A673 (cell line): Measurements from ENCODE around the gene ZNF184.

Source experiments
- CTCF ChIP-seq: fragments of 300-800, 200-600 bp; sonication (generic); conservative IDR thresholded peaks from 2 replicates; pipeline ENCODE4 v1.5.1; 2017; ENCODE audit warnings: low read depth, mild to moderate bottlenecking, antibody characterized with exemption, low read length, moderate library complexity, mixed read lengths
- EZH2 ChIP-seq: fragments of 200-600 bp; sonication (generic); IDR thresholded peaks from 2 replicates; pipeline ENCODE4 v1.6.1; 2017; ENCODE audit warnings: borderline replicate concordance, low read depth, mild to moderate bottlenecking, mixed read lengths, antibody characterized with exemption, low read length; ENCODE audit not compliant: poor library complexity, severe bottlenecking

GRCh38 chr6:27500177-27500576 is 27.3 kb upstream of the ZNF184 start:
- TF ChIP-seq CTCF (no peak), EZH2 (no peak)
